Prostate gland (tissue), 2 donors: Measurements from ENCODE around the gene KMT2C. TPM values are rescaled to one million over a fixed set of nuclear protein-coding genes. Genes with fewer than 3 reads are reported as not detected.

Experiments
- DNase-seq: peaks from one replicate; pipeline ENCODE4 v3.0.0-alpha.2; 2019; ENCODE audit warnings: low spot score
- H3K27ac ChIP-seq, 2 donors: fragments of 200-600 bp; sonication (generic); 2 replicates each; pipeline ENCODE4 v1.5.1; 2017 to 2019
- H3K27me3 ChIP-seq: fragments of 200-600 bp; sonication (generic); replicated peaks from 2 replicates; pipeline ENCODE4 v1.5.1; 2019; ENCODE audit not compliant: insufficient read depth
- H3K36me3 ChIP-seq, 2 donors: fragments of 200-600 bp; sonication (generic); 1 replicate in 1 of 2; 2 replicates in 1 of 2; pipeline versions ENCODE4 v1.5.1 to v1.8.1; 2017 to 2019
- H3K4me1 ChIP-seq: fragments of 200-600 bp; sonication (generic); replicated peaks from 2 replicates; pipeline ENCODE4 v1.5.1; 2019
- H3K4me3 ChIP-seq, 2 donors: fragments of 200-600 bp; sonication (generic); 2 replicates each; pipeline ENCODE4 v1.5.1; 2017 to 2019
- H3K9me3 ChIP-seq: fragments of 200-600 bp; sonication (generic); 2 replicates; pipeline ENCODE4 v1.5.1; 2017
- POLR2A ChIP-seq: fragments of 450-650 bp; IDR thresholded peaks from one replicate; pipeline ENCODE4 v1.6.1; 2016; ENCODE audit warnings: antibody characterized with exemption, mild to moderate bottlenecking
- POLR2AphosphoS5 ChIP-seq: sonication (generic); formaldehyde crosslinking; IDR thresholded peaks from one replicate; pipeline ENCODE4 v1.6.1; 2017; ENCODE audit warnings: antibody characterized with exemption
- WGBS: methylation state at CpG from one replicate; pipeline ENCODE4 v1.1.5; 2018; 5-methylcytosine and 5-hydroxymethylcytosine counted together
- intact Hi-C: fragments of 100-400 bp; cut with DNase I; formaldehyde crosslinking; loops from one replicate; pipeline ENCODE4 v1.14.2; 2022
- total RNA-seq, 2 donors: library from RNA; depleted of rRNA; stranded (reverse); fragments of >200 nt; gene quantifications; one replicate each; pipeline ENCODE4 v1.1.0, GENCODE V29; 2016
- TF ChIP-seq, protein P1 (sequence below), 4 experiments: fragments of 200-600 bp in 2 of 4; fragments of 450-650 bp in 2 of 4; sonication (generic) in 2 of 4; IDR thresholded peaks; 1 replicate in 3 of 4; 2 replicates in 1 of 4; pipeline ENCODE4 v1.5.1; 2016 to 2019; ENCODE audit warnings: antibody characterized with exemption in 4 of 4, mild to moderate bottlenecking in 2 of 4, moderate library complexity in 2 of 4

KMT2C gene
- total RNA-seq, 2 donors from 2014 or later = 70.8 to 118 TPM

DNA sequence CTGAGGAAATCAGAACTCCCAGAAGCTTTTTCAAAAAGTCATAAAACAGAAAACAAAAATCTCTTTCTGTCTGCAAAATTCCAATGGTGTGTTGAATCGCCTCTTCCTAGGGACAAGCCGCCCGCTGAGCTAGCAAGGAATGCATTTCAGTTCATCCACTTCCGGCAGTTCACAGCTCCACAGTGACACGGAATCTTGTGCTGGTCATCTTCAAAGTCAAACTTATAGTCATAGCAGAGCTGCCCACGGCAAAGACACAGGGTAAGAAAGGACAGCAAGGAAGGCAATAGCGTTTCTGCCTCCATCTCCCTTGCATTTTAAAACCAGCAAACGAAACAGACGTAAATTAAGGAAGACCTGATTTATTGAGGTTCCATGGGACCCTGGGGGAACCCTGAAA, 299.1 kb downstream of the KMT2C start:
- peaks cover 4 to 10% of the 10 kb centered on the region in 2 donors for H3K36me3 ChIP-seq
- TF ChIP-seq, protein P1, sequence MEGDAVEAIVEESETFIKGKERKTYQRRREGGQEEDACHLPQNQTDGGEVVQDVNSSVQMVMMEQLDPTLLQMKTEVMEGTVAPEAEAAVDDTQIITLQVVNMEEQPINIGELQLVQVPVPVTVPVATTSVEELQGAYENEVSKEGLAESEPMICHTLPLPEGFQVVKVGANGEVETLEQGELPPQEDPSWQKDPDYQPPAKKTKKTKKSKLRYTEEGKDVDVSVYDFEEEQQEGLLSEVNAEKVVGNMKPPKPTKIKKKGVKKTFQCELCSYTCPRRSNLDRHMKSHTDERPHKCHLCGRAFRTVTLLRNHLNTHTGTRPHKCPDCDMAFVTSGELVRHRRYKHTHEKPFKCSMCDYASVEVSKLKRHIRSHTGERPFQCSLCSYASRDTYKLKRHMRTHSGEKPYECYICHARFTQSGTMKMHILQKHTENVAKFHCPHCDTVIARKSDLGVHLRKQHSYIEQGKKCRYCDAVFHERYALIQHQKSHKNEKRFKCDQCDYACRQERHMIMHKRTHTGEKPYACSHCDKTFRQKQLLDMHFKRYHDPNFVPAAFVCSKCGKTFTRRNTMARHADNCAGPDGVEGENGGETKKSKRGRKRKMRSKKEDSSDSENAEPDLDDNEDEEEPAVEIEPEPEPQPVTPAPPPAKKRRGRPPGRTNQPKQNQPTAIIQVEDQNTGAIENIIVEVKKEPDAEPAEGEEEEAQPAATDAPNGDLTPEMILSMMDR (IDR thresholded peaks at IDR 0.05) = no peak
- no peak for TF ChIP-seq POLR2A
- TF ChIP-seq POLR2AphosphoS5 = no peak
- 64% methylated on average over 9 of the region's 9 CpGs for WGBS
- no peak overlapping the region for H3K4me3 ChIP-seq
- intact Hi-C loops = no loop called here
- H3K27ac ChIP-seq = no peak overlapping the region
- H3K9me3 ChIP-seq = no peaks in the 10 kb centered on the region
- no peaks in the 10 kb centered on the region for H3K4me1 ChIP-seq
- H3K27me3 ChIP-seq = no peaks in the 10 kb centered on the region
- DNase-seq = no peak

DNA sequence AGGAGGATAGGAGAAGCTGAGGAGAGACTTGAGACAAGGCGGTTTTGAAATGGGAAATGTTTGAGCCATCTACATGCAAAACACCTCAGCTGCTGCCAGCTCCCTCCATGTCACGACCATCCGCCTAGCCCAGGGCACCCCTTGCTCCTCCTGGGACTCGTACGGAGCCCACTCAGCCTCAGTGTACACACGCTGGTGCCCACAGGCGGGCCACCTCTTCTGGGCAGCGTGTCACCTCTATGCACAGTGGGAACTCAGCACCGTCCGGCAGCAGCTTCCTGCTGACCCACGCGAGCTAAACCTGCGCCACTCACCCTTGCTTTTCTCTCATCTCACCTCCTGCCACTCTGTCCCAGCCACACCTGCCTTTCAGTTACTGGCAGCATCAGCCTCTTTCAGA, 302.0 kb downstream of the KMT2C start:
- Histone ChIP-seq H3K9me3 (no peaks in the 10 kb centered on the region), H3K4me1 (no peaks in the 10 kb centered on the region), H3K36me3 (peaks cover 0 to 9% of the 10 kb centered on the region in 2 donors), H3K4me3 (no peak overlapping the region), H3K27me3 (no peaks in the 10 kb centered on the region), H3K27ac (no peak overlapping the region)
- DNase-seq = no peak
- intact Hi-C loops = no loop called here
- 95% methylated on average over 13 of the region's 13 CpGs for WGBS
- TF ChIP-seq, protein P1 (IDR thresholded peaks at IDR 0.05) = no peak
- TF ChIP-seq POLR2AphosphoS5 = no peak

DNA sequence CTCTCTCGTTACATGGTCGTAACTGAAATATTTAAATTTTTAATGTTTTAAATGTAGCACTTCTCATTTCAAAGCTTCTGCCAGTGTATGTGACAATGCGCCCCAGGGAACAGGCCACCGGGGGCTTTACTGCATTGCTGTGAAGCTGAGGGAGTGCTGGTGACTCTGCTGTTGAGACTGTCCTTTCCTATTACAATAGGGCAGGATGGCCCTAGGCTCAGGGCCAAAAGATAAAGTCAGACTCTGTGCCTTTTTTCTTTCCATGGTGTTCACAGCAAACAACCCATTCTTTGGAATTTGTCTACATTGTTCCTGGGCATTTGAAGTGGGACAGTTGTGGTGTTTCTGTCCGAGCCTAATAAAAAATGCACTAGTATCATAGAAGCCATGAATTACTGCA, 303.0 kb downstream of the KMT2C start:
- Histone ChIP-seq H3K4me3 (no peak overlapping the region), H3K36me3 (peaks cover 0 to 7% of the 10 kb centered on the region in 2 donors), H3K4me1 (no peaks in the 10 kb centered on the region), H3K27ac (no peak overlapping the region), H3K27me3 (no peaks in the 10 kb centered on the region), H3K9me3 (no peaks in the 10 kb centered on the region)
- intact Hi-C loops = no loop called here
- TF ChIP-seq POLR2AphosphoS5 (no peak), POLR2A (no peak)
- TF ChIP-seq, protein P1 (IDR thresholded peaks at IDR 0.05) = no peak
- DNase-seq = no peak
- 83% methylated on average over 5 of the region's 5 CpGs for WGBS

DNA sequence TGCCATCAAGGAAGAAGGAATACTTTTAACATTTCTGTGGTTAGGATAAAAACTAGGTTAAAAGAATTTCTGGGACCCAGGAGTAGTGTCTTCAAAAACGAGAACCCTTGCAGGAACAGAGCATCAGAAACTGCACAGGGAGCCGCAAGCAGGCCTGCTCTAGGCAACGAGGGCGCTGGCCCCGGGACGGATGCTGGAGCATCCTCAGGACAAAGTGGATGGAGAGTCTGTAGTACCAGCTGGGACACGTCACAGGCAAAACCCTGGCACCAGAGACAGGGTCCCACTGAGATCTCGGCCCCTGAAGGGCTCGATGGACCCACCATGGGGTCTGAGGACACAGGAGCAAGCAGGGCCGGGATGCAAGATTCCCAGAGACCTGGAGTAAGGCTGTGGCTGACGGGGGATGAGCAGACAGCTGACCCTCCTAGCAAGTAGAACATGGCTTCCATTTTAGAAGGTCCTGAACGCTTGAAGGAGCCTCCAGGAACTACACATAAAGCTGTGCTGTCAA, 303.8 kb downstream of the KMT2C start:
- H3K27me3 ChIP-seq = no peaks in the 10 kb centered on the region
- TF ChIP-seq, protein P1 (IDR thresholded peaks at IDR 0.05) = no peak
- no peak for TF ChIP-seq POLR2A
- no peak for TF ChIP-seq POLR2AphosphoS5
- intact Hi-C loops = no loop called here
- 86% methylated on average over 12 of the region's 12 CpGs for WGBS
- DNase-seq = no peak
- H3K9me3 ChIP-seq = no peaks in the 10 kb centered on the region
- no peak overlapping the region for H3K4me3 ChIP-seq
- no peaks in the 10 kb centered on the region for H3K4me1 ChIP-seq
- H3K36me3 ChIP-seq = peaks cover 0 to 7% of the 10 kb centered on the region in 2 donors
- no peak overlapping the region for H3K27ac ChIP-seq

DNA sequence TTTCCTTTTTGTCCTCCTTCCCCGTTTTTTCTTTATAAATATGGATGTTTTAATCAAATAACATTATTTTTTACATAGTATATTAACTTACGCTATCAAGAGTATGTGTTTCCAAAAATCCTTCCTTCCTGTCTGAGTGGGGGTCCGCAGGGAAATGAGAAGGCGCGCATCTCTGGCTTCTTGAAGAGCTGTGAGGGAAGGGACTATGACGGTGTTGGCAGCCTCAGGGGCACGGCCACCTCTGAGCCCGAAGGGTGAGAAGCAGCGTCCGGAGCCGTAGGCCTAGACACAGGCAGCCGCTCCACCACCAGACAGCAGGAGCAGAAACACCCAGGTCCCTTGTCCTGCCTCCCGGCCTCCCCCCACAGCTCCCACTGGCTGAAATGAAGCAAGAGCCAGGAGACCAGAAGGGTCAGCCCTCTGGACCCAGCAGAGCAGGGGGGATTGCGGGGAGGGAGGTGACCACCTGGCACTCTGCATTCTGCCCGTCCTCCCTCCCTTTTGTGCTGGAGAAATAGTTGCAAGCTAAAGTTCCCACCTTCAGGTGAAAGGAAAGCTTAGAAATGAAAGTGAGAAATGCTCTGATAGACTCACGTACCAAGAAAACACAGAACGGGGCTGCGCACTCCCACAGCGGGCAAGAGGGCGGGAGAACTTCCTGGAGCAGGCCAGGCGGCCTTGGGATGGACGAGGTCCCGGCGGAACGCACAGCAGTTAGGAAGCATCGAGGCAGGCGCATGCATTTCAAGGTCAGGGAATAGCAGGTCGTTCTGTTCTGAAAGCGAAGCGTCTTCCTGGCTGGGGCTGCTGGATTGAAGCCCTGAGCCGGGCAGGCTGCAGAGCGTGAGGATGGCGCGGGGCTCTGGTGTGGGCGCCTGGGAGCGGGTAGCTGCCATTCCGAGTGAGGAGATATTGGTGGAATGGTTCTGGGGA, 304.9 kb downstream of the KMT2C start:
- intact Hi-C loops = no loop called here

More for the DNA sequence above, 304.9 kb downstream of the KMT2C start:
- WGBS = 93% methylated on average over 37 of the region's 37 CpGs
- Histone ChIP-seq H3K36me3 (peaks cover 0 to 7% of the 10 kb centered on the region in 2 donors), H3K27me3 (no peaks in the 10 kb centered on the region), H3K9me3 (no peaks in the 10 kb centered on the region), H3K4me3 (no peak overlapping the region), H3K27ac (no peak overlapping the region), H3K4me1 (no peaks in the 10 kb centered on the region)
- no peak for DNase-seq
- no peak for TF ChIP-seq POLR2AphosphoS5
- TF ChIP-seq, protein P1 (IDR thresholded peaks at IDR 0.05) = no peak
- no peak for TF ChIP-seq POLR2A
